Erythroblast (primary cell): ENCODE measurements around the gene TRIM16.
"Not testable (repeated sequence)": the region's sequence is repeated elsewhere in the genome, so short reads cannot be mapped to it uniquely, and the experiment has no call there.

Experiments
- GATA1 ChIP-seq: IDR thresholded peaks from 2 replicates; pipeline ENCODE4 v1.6.1; 2011; ENCODE audit warnings: low read depth, mild to moderate bottlenecking, control low read depth, low read length, moderate library complexity
- POLR2A ChIP-seq: IDR thresholded peaks from 2 replicates; pipeline ENCODE4 v1.6.1; 2011; ENCODE audit warnings: mild to moderate bottlenecking, low read length

GRCh38 chr17:15591986-15592385, 92.1 kb downstream of the TRIM16 start:
- TF ChIP-seq POLR2A, GATA1: not testable (repeated sequence)
